HG02588 (cell line): ENCODE measurements around the gene ARNT2.

Source experiments
- ATAC-seq: cut with Tn5 transposase; IDR thresholded peaks from one replicate; pipeline ENCODE4 v1.9.1; 2021; ENCODE audit warnings: mild to moderate bottlenecking, moderate library complexity; ENCODE audit not compliant: unreplicated experiment

The ARNT2 gene

GRCh38 chr15:80462836-80463512 is 58.8 kb downstream of the ARNT2 start:
- no peak for ATAC-seq

- no peak for ATAC-seq
These were observed 60.9 kb downstream of the ARNT2 start for GRCh38 chr15:80464951-80465625.

DNA sequence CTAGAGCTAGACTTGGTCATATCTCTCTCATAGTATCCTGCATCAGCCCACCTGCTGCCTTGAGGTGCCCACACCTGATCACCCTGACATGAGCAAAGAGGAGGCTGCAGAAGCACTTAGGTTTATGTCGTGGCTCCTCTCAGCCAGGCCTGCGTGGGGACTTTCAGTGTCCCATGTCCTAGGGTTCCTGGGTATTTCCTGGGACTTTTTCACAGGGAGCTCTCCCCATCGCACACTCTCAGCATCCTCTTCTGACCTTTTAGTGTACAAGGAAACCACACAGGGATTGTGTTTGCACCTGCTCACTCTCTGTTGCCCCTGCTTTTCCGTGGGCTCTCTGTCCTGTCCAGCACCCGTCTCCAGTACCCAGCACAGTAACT is 61.4 kb downstream of the ARNT2 start:
- no peak for ATAC-seq

DNA sequence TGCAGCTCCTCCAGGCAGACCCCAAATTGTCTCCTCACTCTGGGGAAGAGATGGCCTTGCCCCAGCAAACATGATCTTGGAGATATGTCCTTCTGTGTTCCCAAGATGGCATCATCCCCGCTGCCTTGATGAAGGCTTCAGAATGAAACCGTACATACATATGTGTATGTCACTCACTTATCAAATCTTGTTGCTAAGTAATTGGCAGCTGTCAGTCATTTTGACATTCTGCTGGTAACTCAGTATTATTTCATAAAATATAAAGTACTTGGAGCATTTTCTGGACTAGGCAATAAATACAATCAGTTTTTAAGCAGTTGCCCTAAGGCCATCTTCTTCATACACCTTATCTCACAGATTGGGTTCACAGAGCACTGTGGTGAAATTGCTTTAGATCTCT is 62.4 kb downstream of the ARNT2 start:
- ATAC-seq, result no peak

- ATAC-seq, result no peak
These were observed 63.1 kb downstream of the ARNT2 start for GRCh38 chr15:80467311-80467714.

DNA sequence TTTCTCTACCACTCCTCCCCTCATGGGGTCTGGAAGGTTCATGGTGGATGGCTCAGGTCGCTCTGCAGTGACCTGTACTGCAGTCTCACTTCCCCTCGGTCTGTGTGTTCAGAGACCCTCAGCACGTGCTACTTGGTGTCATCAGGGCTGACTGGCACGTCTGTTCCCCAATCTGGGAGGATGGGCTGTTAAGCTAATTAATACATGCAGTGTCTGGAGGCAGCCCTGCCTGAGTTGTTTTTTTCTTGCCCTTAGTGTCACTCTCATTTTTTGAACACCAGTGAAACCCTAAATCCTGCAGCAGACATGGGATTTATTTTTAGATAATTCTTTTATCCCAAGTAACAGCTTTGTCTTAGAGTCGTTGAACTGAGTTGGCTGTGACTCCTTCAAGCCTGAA is 64.6 kb downstream of the ARNT2 start:
- ATAC-seq, result no peak

DNA sequence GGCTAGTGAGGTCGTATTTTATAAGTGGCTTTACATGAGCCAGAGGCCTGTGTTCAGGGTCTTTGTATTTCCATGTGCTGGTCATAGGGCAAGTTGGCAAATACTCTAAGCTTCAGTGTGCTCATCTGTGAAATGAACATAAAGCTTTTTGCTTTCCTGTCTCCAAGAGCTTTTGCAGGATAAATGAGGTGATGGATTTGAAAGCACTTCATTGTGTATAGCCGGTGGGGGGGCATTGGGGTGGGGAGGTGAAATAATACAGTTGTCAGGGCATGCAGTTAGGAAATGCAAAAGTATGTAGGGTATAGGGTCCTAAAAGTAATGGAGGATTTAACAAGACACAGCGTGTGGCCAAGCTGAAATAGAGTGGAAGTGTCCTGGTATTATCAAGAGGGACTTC is 67.7 kb downstream of the ARNT2 start:
- ATAC-seq, result no peak

GRCh38 chr15:80473286-80474223 is 69.4 kb downstream of the ARNT2 start:
- ATAC-seq, result no peak

DNA sequence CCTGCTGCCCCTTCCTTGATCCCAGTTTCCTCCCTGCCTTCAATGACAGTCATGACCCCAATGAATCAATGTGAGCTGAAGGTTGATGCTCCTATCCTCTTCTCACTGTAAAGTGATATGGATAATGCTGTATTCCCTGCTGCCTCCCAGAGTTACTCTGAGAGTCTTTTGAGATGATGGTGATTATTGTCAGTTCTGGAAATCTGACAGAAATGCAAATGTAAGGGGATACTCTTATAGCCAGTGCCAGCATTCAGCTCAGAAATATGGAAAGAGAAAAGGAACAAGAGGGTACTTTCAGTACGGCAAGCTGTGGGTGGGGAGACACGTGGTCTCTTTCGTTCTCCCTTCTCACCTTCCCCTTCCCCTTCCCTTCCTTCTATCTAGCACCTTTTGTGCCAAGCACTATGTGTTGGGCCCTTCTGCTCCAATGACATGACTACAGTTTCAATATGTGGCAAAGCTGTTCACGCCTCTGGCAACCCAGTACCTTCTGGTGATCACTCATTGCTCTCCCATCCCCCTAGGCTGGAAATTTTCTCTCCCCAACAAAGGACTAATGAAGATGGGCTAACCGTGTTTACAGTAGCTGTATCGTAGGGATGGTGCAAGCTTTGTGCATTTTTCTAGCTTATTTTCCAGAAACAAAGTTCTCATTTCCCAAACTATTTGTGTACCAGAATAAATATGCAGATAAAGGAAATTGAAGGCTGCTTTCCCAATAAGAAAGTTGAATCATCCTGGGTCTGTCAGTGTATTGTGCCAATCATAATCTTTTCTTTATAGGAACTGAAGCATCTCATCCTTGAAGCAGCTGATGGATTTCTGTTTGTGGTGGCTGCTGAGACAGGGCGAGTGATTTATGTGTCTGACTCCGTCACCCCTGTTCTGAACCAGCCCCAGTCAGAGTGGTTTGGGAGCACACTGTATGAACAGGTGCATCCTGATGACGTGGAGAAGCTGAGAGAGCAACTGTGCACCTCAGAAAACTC is 70.3 kb downstream of the ARNT2 start:
- ATAC-seq, result no peak

DNA sequence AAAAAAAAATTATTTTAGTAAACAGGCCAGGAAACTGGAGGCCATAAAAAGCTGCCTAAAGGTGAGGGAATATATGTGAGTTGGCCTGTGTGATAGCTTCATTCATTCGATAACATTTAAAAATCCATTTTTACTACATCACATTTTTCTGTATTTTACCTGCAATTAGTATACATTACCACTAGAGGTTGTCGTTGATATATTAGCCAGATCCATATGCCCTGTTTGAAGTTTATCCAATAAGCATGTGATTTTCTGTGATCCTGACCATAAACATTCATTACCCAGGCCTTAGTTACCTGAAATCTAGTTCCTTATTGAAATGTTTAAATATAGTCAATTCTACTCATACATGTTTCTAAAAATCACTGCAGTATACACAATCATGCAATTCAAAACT is 71.4 kb downstream of the ARNT2 start:
- no peak for ATAC-seq

- no peak for ATAC-seq
These were observed 71.9 kb downstream of the ARNT2 start for GRCh38 chr15:80476036-80476435.

GRCh38 chr15:80478075-80478474 is 73.9 kb downstream of the ARNT2 start:
- no peak for ATAC-seq

- ATAC-seq, result no peak
These were observed 75.0 kb downstream of the ARNT2 start for GRCh38 chr15:80479191-80479590.

DNA sequence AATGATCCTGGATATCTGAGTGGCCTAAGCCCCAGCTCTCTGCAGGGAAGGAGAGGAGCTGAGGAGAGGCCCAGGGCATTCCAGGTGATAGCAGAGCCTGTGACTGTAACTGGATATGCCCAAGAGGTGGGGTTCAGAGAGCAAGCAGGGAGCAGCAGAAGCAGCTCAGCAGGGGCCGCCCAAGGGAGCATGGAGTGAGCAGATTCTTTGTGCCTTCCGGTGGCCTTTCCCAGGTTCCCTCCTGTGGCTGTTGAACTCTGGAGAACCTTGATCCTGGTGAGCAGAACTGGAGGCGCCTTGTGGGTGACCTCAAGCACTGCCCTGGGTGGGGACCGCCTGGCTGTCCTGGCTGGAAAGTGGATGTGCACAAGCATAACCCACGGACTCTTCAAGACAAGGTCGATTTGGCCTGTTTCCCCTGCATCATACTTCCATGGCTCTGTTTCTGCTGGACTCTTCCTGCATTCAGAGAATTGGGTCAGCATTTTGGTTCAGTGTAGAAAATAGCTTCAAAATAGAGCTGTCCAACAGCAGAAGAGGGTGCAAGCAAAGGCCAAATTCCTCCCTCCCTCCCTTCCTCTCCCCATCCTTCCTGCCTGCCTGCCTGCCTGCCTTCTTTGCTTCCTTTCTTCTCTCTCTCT is 76.1 kb downstream of the ARNT2 start:
- no peak for ATAC-seq

DNA sequence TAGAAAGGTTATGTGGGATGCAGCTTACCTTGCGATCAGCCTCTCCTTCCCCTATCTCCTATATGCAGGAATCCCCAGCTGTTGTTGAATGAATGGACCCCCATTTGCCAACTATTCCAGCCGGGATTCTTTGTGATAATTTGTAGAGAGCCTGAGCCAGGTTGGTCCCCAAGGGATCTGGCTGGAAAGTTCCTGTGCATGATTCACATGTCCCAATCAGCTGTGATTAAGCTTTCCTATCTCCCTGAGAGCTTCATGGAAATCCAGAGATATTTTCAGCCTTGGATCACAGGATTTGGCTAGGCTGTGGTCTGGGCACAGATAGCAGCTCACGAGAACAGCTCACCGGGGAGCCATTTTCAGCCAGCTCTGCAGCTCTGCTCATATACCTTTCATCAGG is 76.7 kb downstream of the ARNT2 start:
- no peak for ATAC-seq

GRCh38 chr15:80482696-80483095 is 78.5 kb downstream of the ARNT2 start:
- ATAC-seq, result no peak

DNA sequence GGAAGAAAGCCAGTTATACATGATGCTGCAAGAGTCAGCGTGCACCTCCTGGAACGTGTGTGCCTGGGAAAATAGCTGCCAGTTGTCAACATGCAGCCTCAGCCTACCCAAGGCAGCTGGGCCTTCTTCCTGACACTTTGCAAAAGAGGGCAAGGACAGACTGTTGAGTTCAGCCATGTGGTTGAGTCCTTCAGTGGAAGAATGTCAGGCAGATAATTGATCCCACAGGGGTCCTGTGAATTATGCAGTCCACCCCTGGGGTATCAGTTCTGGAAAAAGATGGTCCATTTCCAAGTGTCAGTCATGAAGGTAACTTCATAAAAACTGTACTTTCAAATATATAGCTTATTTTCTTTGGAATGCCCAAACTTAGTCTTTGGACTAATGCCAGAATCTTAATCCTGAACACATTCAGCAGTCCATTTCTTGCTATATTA is 79.6 kb downstream of the ARNT2 start:
- no peak for ATAC-seq

- no peak for ATAC-seq
These were observed 80.2 kb downstream of the ARNT2 start for GRCh38 chr15:80484333-80484864.

GRCh38 chr15:80485370-80486164 is 81.4 kb downstream of the ARNT2 start:
- no peak for ATAC-seq
